Lung (tissue), 12 donors: Measurements from ENCODE around the gene ZYX. TPM values are rescaled to one million over a fixed set of nuclear protein-coding genes. Genes with fewer than 3 reads are reported as not detected.

Experiments
- ATAC-seq: fragments of 200-7000 bp; cut with Tn5 transposase; one replicate; pipeline ENCODE4 v1.9.1; 2020; ENCODE audit warnings: moderate number of reproducible peaks; ENCODE audit not compliant: insufficient read depth, low FRiP score
- DNase-seq, 3 donors: peaks; one replicate each; pipeline ENCODE4 v3.0.0-alpha.2; 2013 to 2017
- H3K27ac ChIP-seq, 2 donors: one replicate each; pipeline ENCODE4 v1.5.1; 2013; ENCODE audit warnings: mild to moderate bottlenecking in 2 of 2, moderate library complexity in 2 of 2, control low read depth in 1 of 2, inconsistent platforms in 1 of 2, low read depth in 1 of 2, low read length in 1 of 2
- H3K27me3 ChIP-seq, 3 donors: one replicate each; pipeline ENCODE4 v1.5.1; 2013; ENCODE audit warnings: low read length in 2 of 3; ENCODE audit not compliant: control insufficient read depth in 3 of 3, insufficient read depth in 3 of 3
- H3K36me3 ChIP-seq, 4 donors: one replicate each; pipeline ENCODE4 v1.5.1; 2013; ENCODE audit warnings: low read length in 4 of 4, mild to moderate bottlenecking in 1 of 4, moderate library complexity in 1 of 4; ENCODE audit not compliant: control insufficient read depth in 4 of 4, insufficient read depth in 4 of 4
- H3K4me1 ChIP-seq, 5 donors: one replicate each; pipeline ENCODE4 v1.5.1; 2013; ENCODE audit warnings: low read length in 5 of 5, mild to moderate bottlenecking in 2 of 5, moderate library complexity in 1 of 5; ENCODE audit not compliant: control insufficient read depth in 5 of 5, insufficient read depth in 5 of 5
- H3K4me3 ChIP-seq: one replicate; pipeline ENCODE4 v1.5.1; 2013; ENCODE audit warnings: mild to moderate bottlenecking, control low read depth, moderate library complexity
- H3K9ac ChIP-seq, 2 donors: one replicate each; pipeline ENCODE4 v1.5.1; 2013; ENCODE audit warnings: low read length in 2 of 2, control low read depth in 1 of 2; ENCODE audit not compliant: insufficient read depth in 1 of 2
- H3K9me3 ChIP-seq, 4 donors: one replicate each; pipeline ENCODE4 v1.5.1; 2013; ENCODE audit warnings: low read length in 3 of 4, mild to moderate bottlenecking in 1 of 4, moderate library complexity in 1 of 4; ENCODE audit not compliant: control insufficient read depth in 4 of 4, insufficient read depth in 3 of 4
- WGBS, 2 donors: extraction: QIAGEN DNeasy Blood & Tissue Kit; methylation state at CpG; one replicate each; pipeline ENCODE4 v1.1.7; 2013; 5-methylcytosine and 5-hydroxymethylcytosine counted together
- polyA plus RNA-seq, 2 donors: library from polyadenylated mRNA; stranded (reverse); fragments of 200-250 nt; gene quantifications; one replicate each; pipeline ENCODE4 v1.2.1, GENCODE V29; 2013
- total RNA-seq, 2 donors: library from RNA; depleted of rRNA in 1 of 2; stranded (reverse); fragments of >200 nt in 1 of 2; gene quantifications; one replicate each; pipeline ENCODE4 v1.2.1, GENCODE V29; 2014 to 2021
- TF ChIP-seq, protein P1 (sequence below): IDR thresholded peaks from 2 replicates; pipeline ENCODE4 v1.5.1; 2012; ENCODE audit warnings: mild to moderate bottlenecking; ENCODE audit errors: control extremely low read depth, extremely low read depth
- donor health status: control.
- donor health status: control.
- donor health status: Bipolar disorder and iron deficiency.
- donor health status: healthy.
- donor health status: DM: yes; HTN: yes; CAD: no.

ZYX gene
- total and polyA plus RNA-seq, 4 donors = 98.9 to 310 (median 183) TPM

DNA sequence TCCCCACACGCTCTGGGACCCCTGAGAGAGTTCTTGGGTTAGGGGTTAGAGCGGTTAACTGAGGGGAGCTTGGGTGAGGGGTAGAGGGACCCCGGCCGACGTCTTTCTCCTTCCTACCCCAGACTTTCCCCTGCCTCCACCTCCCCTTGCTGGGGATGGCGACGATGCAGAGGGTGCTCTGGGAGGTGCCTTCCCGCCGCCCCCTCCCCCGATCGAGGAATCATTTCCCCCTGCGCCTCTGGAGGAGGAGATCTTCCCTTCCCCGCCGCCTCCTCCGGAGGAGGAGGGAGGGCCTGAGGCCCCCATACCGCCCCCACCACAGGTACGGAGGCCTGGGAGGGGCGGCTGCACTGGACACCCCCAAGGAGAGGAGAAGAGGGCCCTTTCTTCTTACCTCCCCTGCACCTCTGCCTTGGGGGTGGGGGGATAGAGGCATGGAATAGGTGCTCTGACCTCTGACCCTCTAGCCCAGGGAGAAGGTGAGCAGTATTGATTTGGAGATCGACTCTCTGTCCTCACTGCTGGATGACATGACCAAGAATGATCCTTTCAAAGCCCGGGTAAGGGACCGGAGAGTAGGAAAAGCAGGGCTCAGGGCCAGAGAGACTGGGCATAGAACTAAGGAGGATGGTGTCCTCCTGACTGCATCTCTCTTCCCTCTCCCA is 1.1 kb downstream of the ZYX start:
- Histone ChIP-seq H3K27me3 (no peaks in the 10 kb centered on the region), H3K4me1 (peaks cover 15 to 54% (median 34%) of the 10 kb centered on the region in 5 donors), H3K9me3 (no peaks in the 10 kb centered on the region), H3K36me3 (peaks cover 0 to 33% (median 19%) of the 10 kb centered on the region in 4 donors), H3K4me3 (peak overlapping the region; percentile 81), H3K27ac (peak overlapping the region; percentile 90 to 99), H3K9ac (peak overlapping the region; percentile 28 to 72)
- DNase-seq (peak in 2 of 3 donors; percentile 14 to 20), ATAC-seq (no peak)
- TF ChIP-seq, protein P1, sequence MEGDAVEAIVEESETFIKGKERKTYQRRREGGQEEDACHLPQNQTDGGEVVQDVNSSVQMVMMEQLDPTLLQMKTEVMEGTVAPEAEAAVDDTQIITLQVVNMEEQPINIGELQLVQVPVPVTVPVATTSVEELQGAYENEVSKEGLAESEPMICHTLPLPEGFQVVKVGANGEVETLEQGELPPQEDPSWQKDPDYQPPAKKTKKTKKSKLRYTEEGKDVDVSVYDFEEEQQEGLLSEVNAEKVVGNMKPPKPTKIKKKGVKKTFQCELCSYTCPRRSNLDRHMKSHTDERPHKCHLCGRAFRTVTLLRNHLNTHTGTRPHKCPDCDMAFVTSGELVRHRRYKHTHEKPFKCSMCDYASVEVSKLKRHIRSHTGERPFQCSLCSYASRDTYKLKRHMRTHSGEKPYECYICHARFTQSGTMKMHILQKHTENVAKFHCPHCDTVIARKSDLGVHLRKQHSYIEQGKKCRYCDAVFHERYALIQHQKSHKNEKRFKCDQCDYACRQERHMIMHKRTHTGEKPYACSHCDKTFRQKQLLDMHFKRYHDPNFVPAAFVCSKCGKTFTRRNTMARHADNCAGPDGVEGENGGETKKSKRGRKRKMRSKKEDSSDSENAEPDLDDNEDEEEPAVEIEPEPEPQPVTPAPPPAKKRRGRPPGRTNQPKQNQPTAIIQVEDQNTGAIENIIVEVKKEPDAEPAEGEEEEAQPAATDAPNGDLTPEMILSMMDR = no peak
- WGBS, 2 donors = 23 to 35% methylated on average over 19 to 20 of the region's 21 CpGs

DNA sequence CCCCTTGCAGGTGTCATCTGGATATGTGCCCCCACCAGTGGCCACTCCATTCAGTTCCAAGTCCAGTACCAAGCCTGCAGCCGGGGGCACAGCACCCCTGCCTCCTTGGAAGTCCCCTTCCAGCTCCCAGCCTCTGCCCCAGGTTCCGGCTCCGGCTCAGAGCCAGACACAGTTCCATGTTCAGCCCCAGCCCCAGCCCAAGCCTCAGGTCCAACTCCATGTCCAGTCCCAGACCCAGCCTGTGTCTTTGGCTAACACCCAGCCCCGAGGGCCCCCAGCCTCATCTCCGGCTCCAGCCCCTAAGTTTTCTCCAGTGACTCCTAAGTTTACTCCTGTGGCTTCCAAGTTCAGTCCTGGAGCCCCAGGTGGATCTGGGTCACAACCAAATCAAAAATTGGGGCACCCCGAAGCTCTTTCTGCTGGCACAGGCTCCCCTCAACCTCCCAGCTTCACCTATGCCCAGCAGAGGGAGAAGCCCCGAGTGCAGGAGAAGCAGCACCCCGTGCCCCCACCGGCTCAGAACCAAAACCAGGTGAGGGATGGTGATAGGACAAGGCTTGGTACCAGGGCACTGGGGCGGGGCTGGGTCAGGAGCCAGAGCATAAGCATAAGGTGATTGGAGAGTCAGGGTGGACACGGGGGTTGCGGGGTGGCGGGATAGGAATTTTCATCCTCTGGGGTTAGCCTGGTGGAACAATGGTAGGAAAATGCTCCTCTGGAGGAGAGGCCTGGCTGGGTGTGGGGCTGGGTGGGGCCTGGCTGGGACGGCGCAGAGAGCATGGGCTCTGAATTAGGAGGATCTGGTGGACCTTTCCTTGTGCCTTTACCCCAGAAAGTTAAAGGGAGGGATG is 1.9 kb downstream of the ZYX start:
- DNase-seq (no peak), ATAC-seq (no peak)
- Histone ChIP-seq H3K4me3 (peak overlapping the region; percentile 81), H3K27me3 (no peaks in the 10 kb centered on the region), H3K27ac (peak overlapping the region; percentile 90 to 99), H3K4me1 (peaks cover 15 to 54% (median 36%) of the 10 kb centered on the region in 5 donors), H3K9me3 (no peaks in the 10 kb centered on the region), H3K9ac (peak overlapping the region in 1 of 2 donors; percentile 73), H3K36me3 (peaks cover 0 to 38% (median 22%) of the 10 kb centered on the region in 4 donors)
- TF ChIP-seq, protein P1 = no peak
- WGBS, 2 donors = 79 to 86% methylated on average over 15 of the region's 15 CpGs

DNA sequence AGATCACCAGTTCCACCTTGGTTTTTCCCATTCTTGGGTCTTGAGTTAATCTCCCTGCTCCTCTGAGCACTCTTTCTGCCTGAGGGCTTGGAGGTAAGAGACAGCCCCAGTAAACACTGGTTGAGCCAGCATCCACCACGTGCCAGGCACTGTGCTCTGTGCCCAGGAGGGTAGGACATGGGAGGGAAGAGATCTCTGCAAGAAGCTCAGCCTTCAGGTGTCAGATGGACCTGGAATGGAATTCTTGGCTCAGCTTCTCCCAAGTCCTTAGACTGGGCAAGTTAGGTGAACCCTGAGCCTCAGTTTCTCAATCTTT is 2.5 kb downstream of the ZYX start:
- H3K4me1 ChIP-seq = peaks cover 15 to 54% (median 36%) of the 10 kb centered on the region in 5 donors
- TF ChIP-seq, protein P1 = no peak
- DNase-seq (no peak), ATAC-seq (no peak)
- no peaks in the 10 kb centered on the region for H3K9me3 ChIP-seq
- no peaks in the 10 kb centered on the region for H3K27me3 ChIP-seq
- no peak overlapping the region for H3K4me3 ChIP-seq
- H3K9ac ChIP-seq = peak overlapping the region in 1 of 2 donors; percentile 73
- whole genome bisulfite sequencing, 2 donors = 65 to 70% methylated on average over 1 of the region's 1 CpG
- peak overlapping the region in 1 of 2 donors; percentile 78 for H3K27ac ChIP-seq
- peaks cover 0 to 42% (median 25%) of the 10 kb centered on the region in 4 donors for H3K36me3 ChIP-seq
